IMR-90 (cell line): Measurements from ENCODE around the gene SERPINA12. TPM values are rescaled to one million over a fixed set of nuclear protein-coding genes. Genes with fewer than 3 reads are reported as not detected.

Source experiments
- ATAC-seq: fragments of 200-7000 bp; cut with Tn5 transposase; 2 replicates; pipeline ENCODE4 v1.9.1; 2020; ENCODE audit warnings: low read depth, mild to moderate bottlenecking, moderate library complexity
- BruUV-seq: library from RNA; stranded (reverse); fragments of 400-500 nt; replicated peaks from 2 replicates; lab custom pipeline; 2021; lab: Mats Ljungman, UMichigan
- CTCF ChIA-PET: fragments of 300-600 bp; formaldehyde crosslinking; extraction: SDS; loops from one replicate; lab custom pipeline; 2021; ENCODE audit warnings: antibody characterized with exemption; lab: Yijun Ruan, JAX
- POLR2A ChIA-PET: fragments of 300-600 bp; sonication (Branson Sonifier 250); formaldehyde crosslinking; loops from one replicate; lab custom pipeline; 2022; ENCODE audit warnings: antibody characterized with exemption; ENCODE audit not compliant: unreplicated experiment; lab: Charles Lee
- DNase-seq: peaks from one replicate; pipeline ENCODE4 v3.0.0; 2013
- H2AFZ ChIP-seq: replicated peaks from 2 replicates; pipeline ENCODE3; 2013; ENCODE audit warnings: low read length, mild to moderate bottlenecking; ENCODE audit not compliant: poor library complexity
- H2AK5ac ChIP-seq: 2 replicates; pipeline ENCODE4 v1.6.1; 2013; ENCODE audit warnings: low read depth, low read length, inconsistent platforms
- H2AK9ac ChIP-seq: replicated peaks from 2 replicates; pipeline ENCODE3; 2013; ENCODE audit warnings: mild to moderate bottlenecking, low read depth, low read length, moderate library complexity; ENCODE audit not compliant: poor library complexity
- H2BK120ac ChIP-seq: 2 replicates; pipeline ENCODE4 v1.6.1; 2013; ENCODE audit warnings: low read depth, low read length, inconsistent platforms
- H2BK15ac ChIP-seq: 3 replicates; pipeline ENCODE4 v1.6.1; 2013; ENCODE audit warnings: low read depth, low read length, inconsistent platforms
- H2BK20ac ChIP-seq: 2 replicates; pipeline ENCODE4 v1.6.1; 2013; ENCODE audit warnings: low read depth, mild to moderate bottlenecking, inconsistent platforms, low read length, moderate library complexity
- H2BK5ac ChIP-seq: 2 replicates; pipeline ENCODE4 v1.6.1; 2013; ENCODE audit warnings: mild to moderate bottlenecking, low read depth, low read length, inconsistent platforms; ENCODE audit not compliant: poor library complexity, severe bottlenecking
- H3K14ac ChIP-seq: replicated peaks from 2 replicates; pipeline ENCODE4 v1.6.1; 2013; ENCODE audit warnings: low read depth, low read length, inconsistent platforms
- H3K18ac ChIP-seq: 2 replicates; pipeline ENCODE4 v1.6.1; 2013; ENCODE audit warnings: low read depth, low read length, control low read depth
- H3K23ac ChIP-seq: 2 replicates; pipeline ENCODE4 v1.6.1; 2013; ENCODE audit warnings: low read depth, low read length, inconsistent platforms
- H3K27ac ChIP-seq: 2 replicates; pipeline ENCODE4 v1.5.1; 2013; ENCODE audit warnings: mild to moderate bottlenecking, control low read depth, low read length; ENCODE audit not compliant: insufficient read depth
- H3K27me3 ChIP-seq: 2 replicates; pipeline ENCODE4 v1.6.1; 2013; ENCODE audit warnings: low read length; ENCODE audit not compliant: control insufficient read depth, insufficient read depth
- H3K36me3 ChIP-seq: 2 replicates; pipeline ENCODE4 v1.6.1; 2013; ENCODE audit warnings: low read length, mixed read lengths; ENCODE audit not compliant: control insufficient read depth, insufficient read depth
- H3K4ac ChIP-seq: 2 replicates; pipeline ENCODE4 v1.6.1; 2013; ENCODE audit warnings: low read depth, low read length, inconsistent platforms
- H3K4me1 ChIP-seq: 2 replicates; pipeline ENCODE4 v1.6.1; 2013; ENCODE audit warnings: low read length, mixed read lengths; ENCODE audit not compliant: control insufficient read depth, insufficient read depth
- H3K4me2 ChIP-seq: 2 replicates; pipeline ENCODE4 v1.6.1; 2013; ENCODE audit warnings: low read depth, mild to moderate bottlenecking, control low read depth, low read length, moderate library complexity
- H3K4me3 ChIP-seq: 2 replicates; pipeline ENCODE4 v1.5.1; 2013; ENCODE audit warnings: low read depth, mild to moderate bottlenecking, control low read depth, low read length, moderate library complexity; ENCODE audit not compliant: insufficient read depth
- H3K56ac ChIP-seq: 2 replicates; pipeline ENCODE4 v1.6.1; 2013; ENCODE audit warnings: low read length, inconsistent platforms; ENCODE audit not compliant: insufficient read depth; ENCODE audit errors: extremely low read depth
- H3K79me1 ChIP-seq, 2 experiments: 2 replicates each; pipeline ENCODE4 v1.6.1; 2013; ENCODE audit warnings: low read length in 2 of 2, inconsistent platforms in 1 of 2, low read depth in 1 of 2
- H3K9ac ChIP-seq: 2 replicates; pipeline ENCODE4 v1.6.1; 2013; ENCODE audit warnings: low read depth, low read length, control low read depth
- H3K9me1 ChIP-seq: 2 replicates; pipeline ENCODE4 v1.6.1; 2013; ENCODE audit warnings: low read length, inconsistent platforms; ENCODE audit not compliant: insufficient read depth
- H3K9me3 ChIP-seq: 2 replicates; pipeline ENCODE4 v1.6.1; 2013; ENCODE audit warnings: low read length; ENCODE audit not compliant: control insufficient read depth, insufficient read depth
- H4K20me1 ChIP-seq: 2 replicates; pipeline ENCODE4 v1.6.1; 2013; ENCODE audit warnings: low read length, inconsistent platforms; ENCODE audit not compliant: insufficient read depth
- H4K5ac ChIP-seq: 2 replicates; pipeline ENCODE4 v1.6.1; 2013; ENCODE audit warnings: mild to moderate bottlenecking, low read depth, low read length, control low read depth
- H4K8ac ChIP-seq, 2 experiments: 2 replicates each; pipeline ENCODE4 v1.6.1; 2013; ENCODE audit warnings: low read depth in 2 of 2, low read length in 2 of 2, control low read depth in 1 of 2, inconsistent platforms in 1 of 2
- H4K91ac ChIP-seq: 2 replicates; pipeline ENCODE4 v1.6.1; 2013; ENCODE audit warnings: low read depth, low read length, inconsistent platforms; ENCODE audit not compliant: insufficient read depth
- BHLHE40 ChIP-seq: fragments of 150-350 bp; IDR thresholded peaks from 2 replicates; pipeline ENCODE4 v1.6.1; 2016; ENCODE audit warnings: mild to moderate bottlenecking, low read depth, low read length
- CEBPB ChIP-seq: IDR thresholded peaks from 2 replicates; pipeline ENCODE4 v1.6.1; 2012; ENCODE audit warnings: low read depth, low read length, improper control_type of control experiment
- CHD1 ChIP-seq: IDR thresholded peaks from 2 replicates; pipeline ENCODE4 v1.6.1; 2012; ENCODE audit warnings: low read depth, low read length, improper control_type of control experiment
- CTCF ChIP-seq: conservative IDR thresholded peaks from 2 replicates; pipeline ENCODE4 v1.5.1; 2012; ENCODE audit warnings: mild to moderate bottlenecking, low read depth, low read length, improper control_type of control experiment
- ELK1 ChIP-seq: fragments of 150-350 bp; IDR thresholded peaks from 2 replicates; pipeline ENCODE4 v1.6.1; 2016; ENCODE audit warnings: low read depth, mild to moderate bottlenecking, low read length, moderate library complexity, borderline replicate concordance
- FOS ChIP-seq: fragments of 150-350 bp; IDR thresholded peaks from 2 replicates; pipeline ENCODE4 v1.6.1; 2016; ENCODE audit warnings: low read depth, low read length
- MAFK ChIP-seq: IDR thresholded peaks from 2 replicates; pipeline ENCODE4 v1.6.1; 2012; ENCODE audit warnings: low read depth, low read length, improper control_type of control experiment
- MAZ ChIP-seq: IDR thresholded peaks from 2 replicates; pipeline ENCODE4 v1.6.1; 2012; ENCODE audit warnings: low read depth, mild to moderate bottlenecking, low read length, improper control_type of control experiment, moderate library complexity, borderline replicate concordance
- MXI1 ChIP-seq: IDR thresholded peaks from 2 replicates; pipeline ENCODE4 v1.6.1; 2012; ENCODE audit warnings: low read depth, mild to moderate bottlenecking, low read length, moderate library complexity, borderline replicate concordance
- NFE2L2 ChIP-seq: fragments of 150-350 bp; IDR thresholded peaks from 2 replicates; pipeline ENCODE4 v1.6.1; 2016; ENCODE audit warnings: low read depth, mild to moderate bottlenecking, low read length
- POLR2A ChIP-seq: IDR thresholded peaks from 2 replicates; pipeline ENCODE4 v1.6.1; 2012; ENCODE audit warnings: mild to moderate bottlenecking, low read depth, low read length
- RAD21 ChIP-seq: IDR thresholded peaks from 2 replicates; pipeline ENCODE4 v1.6.1; 2012; ENCODE audit warnings: low read length, improper control_type of control experiment
- RCOR1 ChIP-seq: IDR thresholded peaks from 2 replicates; pipeline ENCODE4 v1.6.1; 2012; ENCODE audit warnings: mild to moderate bottlenecking, low read length, improper control_type of control experiment; ENCODE audit not compliant: insufficient replicate concordance
- RFX5 ChIP-seq: IDR thresholded peaks from 2 replicates; pipeline ENCODE4 v1.8.0; 2012; ENCODE audit warnings: low read depth, mild to moderate bottlenecking, low read length, moderate library complexity
- SMC3 ChIP-seq: fragments of 150-350 bp; IDR thresholded peaks from 2 replicates; pipeline ENCODE4 v1.6.1; 2016; ENCODE audit warnings: low read depth, mild to moderate bottlenecking, antibody characterized with exemption, low read length, moderate library complexity
- USF2 ChIP-seq: fragments of 150-350 bp; IDR thresholded peaks from 2 replicates; pipeline ENCODE4 v1.6.1; 2017; ENCODE audit warnings: mild to moderate bottlenecking, antibody characterized with exemption, low read length, low read depth
- WGBS, 2 experiments: methylation state at CpG; one replicate each; pipeline versions ENCODE4 v1.1.5 to v1.1.7; 2013; ENCODE audit warnings: missing lambda C conversion rate in 2 of 2; ENCODE audit not compliant: insufficient read length in 1 of 2; ENCODE audit errors: extremely low coverage in 2 of 2; 5-methylcytosine and 5-hydroxymethylcytosine counted together
- dilution Hi-C: fragments of 300-500 bp; cut with HindIII; formaldehyde crosslinking; loops from one replicate; pipeline ENCODE4 v1.14.3; 2018; ENCODE audit warnings: low sequenced_read_pairs; ENCODE audit not compliant: unreplicated experiment
- in situ Hi-C: fragments of 300-500 bp; cut with MboI; formaldehyde crosslinking; loops from 3 replicates; pipeline ENCODE4 v1.14.3; 2019; ENCODE audit warnings: low sequenced_read_pairs, inconsistent platforms, mixed read lengths
- intact Hi-C: fragments of 100-400 bp; cut with micrococcal nuclease; formaldehyde crosslinking; loops from 2 replicates; pipeline ENCODE4 v1.10.0; 2022
- polyA plus RNA-seq, 3 experiments: library from polyadenylated mRNA; depleted of rRNA; stranded (reverse); fragments of >200 nt; gene quantifications; 2 replicates each; pipeline ENCODE4 v1.2.3, GENCODE V29; 2012; ENCODE audit warnings: low replicate concordance in 1 of 3
- total RNA-seq: library from RNA; depleted of rRNA; stranded (reverse); fragments of >200 nt; gene quantifications from 2 replicates; pipeline ENCODE4 v1.2.3, GENCODE V29; 2012

SERPINA12 gene
- total and polyA plus RNA-seq, 2 of the 4 experiments (the other 2 are of a cell fraction), result not detected

GRCh38 chr14:94458096-94458495, 51.2 kb downstream of the SERPINA12 start:
- no peak overlapping the region for H3K4me3 ChIP-seq
- H2BK15ac ChIP-seq, result no peak overlapping the region
- no peak for DNase-seq
- no peak overlapping the region for H3K9ac ChIP-seq
- H4K20me1 ChIP-seq, result no peaks in the 10 kb centered on the region
- H2BK20ac ChIP-seq, result no peak overlapping the region
- H3K9me3 ChIP-seq, result no peaks in the 10 kb centered on the region
- no peak overlapping the region for H3K14ac ChIP-seq
- H3K36me3 ChIP-seq, result no peaks in the 10 kb centered on the region
- H3K27me3 ChIP-seq, result no peaks in the 10 kb centered on the region
- no peak overlapping the region for H3K4ac ChIP-seq
- H3K4me1 ChIP-seq, result no peaks in the 10 kb centered on the region
- no peak overlapping the region for H2AK9ac ChIP-seq
- H4K5ac ChIP-seq, result no peak overlapping the region
- H3K23ac ChIP-seq, result no peak overlapping the region
- H3K27ac ChIP-seq, result no peak overlapping the region
- ChIA-PET POLR2A (no interaction called here), CTCF (no interaction called here)
- no peak overlapping the region for H3K56ac ChIP-seq
- intact Hi-C loops (no loop called here), in situ Hi-C loops (no loop called here), dilution Hi-C loops (no loop called here)
- H4K91ac ChIP-seq, result no peak overlapping the region
- no peak overlapping the region for H3K18ac ChIP-seq
- BruUV-seq, result no TSS peak
- no peaks in the 10 kb centered on the region for H3K79me1 ChIP-seq
- no peak overlapping the region for H4K8ac ChIP-seq
- TF ChIP-seq RFX5, result no peak
- no peak for TF ChIP-seq CHD1
- TF ChIP-seq USF2, result no peak
- TF ChIP-seq MAFK, result no peak
- TF ChIP-seq MXI1, result no peak
- TF ChIP-seq BHLHE40, result no peak
- TF ChIP-seq CTCF, result no peak
- TF ChIP-seq SMC3, result no peak
- TF ChIP-seq RCOR1, result no peak
- TF ChIP-seq ELK1, result no peak
- no peak for TF ChIP-seq POLR2A
- TF ChIP-seq FOS, result no peak
- TF ChIP-seq RAD21, result no peak
- no peak for TF ChIP-seq CEBPB
- no peak for TF ChIP-seq NFE2L2
- TF ChIP-seq MAZ, result no peak
- no peak overlapping the region for H2AFZ ChIP-seq
- no CpG with 5 or more reads among the region's 1 CpG for WGBS, 2 experiments
- H2AK5ac ChIP-seq, result no peak overlapping the region
- no peaks in the 10 kb centered on the region for H3K9me1 ChIP-seq
- ATAC-seq, result no peak
- no peak overlapping the region for H2BK120ac ChIP-seq
- no peak overlapping the region for H2BK5ac ChIP-seq
- H3K4me2 ChIP-seq, result no peak overlapping the region
